LNCaP clone FGC (cell line): ENCODE results near the gene CDK6.

Experiments used
- DNase-seq: peaks from one replicate; pipeline ENCODE4 v3.0.0-alpha.2; 2011; ENCODE audit warnings: low read depth
- H3K4me3 ChIP-seq: 2 replicates; pipeline ENCODE4 v1.5.1; 2011; ENCODE audit warnings: mild to moderate bottlenecking, low read depth, low read length, control low read depth
- TF ChIP-seq, protein P1 (sequence below): IDR thresholded peaks from 2 replicates; pipeline ENCODE4 v1.5.1; 2012; ENCODE audit warnings: mild to moderate bottlenecking; ENCODE audit not compliant: control insufficient read depth, insufficient read depth; ENCODE audit errors: extremely low read depth

The CDK6 gene

DNA sequence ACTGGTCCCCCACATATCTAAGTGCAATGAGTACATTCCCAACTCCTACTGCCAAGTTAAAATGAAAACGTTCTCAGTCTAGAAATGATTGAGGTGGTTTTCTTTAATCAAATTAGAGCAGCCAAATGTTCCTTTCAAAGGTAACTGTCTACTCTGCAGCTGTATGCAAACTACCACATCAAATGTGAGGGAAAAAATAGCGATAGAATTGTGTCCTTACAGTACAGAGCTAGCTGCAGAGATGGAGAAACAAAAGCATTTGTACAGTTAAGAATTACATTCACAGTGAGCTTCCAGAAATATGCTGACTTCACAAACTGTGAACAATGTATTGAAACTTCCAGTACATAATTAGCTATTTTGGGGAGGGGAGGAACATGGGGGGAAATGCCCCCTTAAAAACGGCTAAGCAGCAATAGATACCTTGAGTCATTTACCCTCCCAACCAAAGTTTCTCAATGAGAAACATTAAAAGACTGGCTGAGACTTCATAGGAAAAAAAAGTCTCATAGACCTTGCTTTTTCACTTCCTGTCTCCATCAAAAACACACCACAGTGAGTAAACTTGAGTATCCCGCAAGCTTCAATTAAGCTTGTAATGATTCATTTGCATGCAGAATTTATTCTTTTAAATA, 22.9 kb downstream of the CDK6 start:
- DNase-seq = no peak
- no peak overlapping the region for H3K4me3 ChIP-seq
- TF ChIP-seq, protein P1, sequence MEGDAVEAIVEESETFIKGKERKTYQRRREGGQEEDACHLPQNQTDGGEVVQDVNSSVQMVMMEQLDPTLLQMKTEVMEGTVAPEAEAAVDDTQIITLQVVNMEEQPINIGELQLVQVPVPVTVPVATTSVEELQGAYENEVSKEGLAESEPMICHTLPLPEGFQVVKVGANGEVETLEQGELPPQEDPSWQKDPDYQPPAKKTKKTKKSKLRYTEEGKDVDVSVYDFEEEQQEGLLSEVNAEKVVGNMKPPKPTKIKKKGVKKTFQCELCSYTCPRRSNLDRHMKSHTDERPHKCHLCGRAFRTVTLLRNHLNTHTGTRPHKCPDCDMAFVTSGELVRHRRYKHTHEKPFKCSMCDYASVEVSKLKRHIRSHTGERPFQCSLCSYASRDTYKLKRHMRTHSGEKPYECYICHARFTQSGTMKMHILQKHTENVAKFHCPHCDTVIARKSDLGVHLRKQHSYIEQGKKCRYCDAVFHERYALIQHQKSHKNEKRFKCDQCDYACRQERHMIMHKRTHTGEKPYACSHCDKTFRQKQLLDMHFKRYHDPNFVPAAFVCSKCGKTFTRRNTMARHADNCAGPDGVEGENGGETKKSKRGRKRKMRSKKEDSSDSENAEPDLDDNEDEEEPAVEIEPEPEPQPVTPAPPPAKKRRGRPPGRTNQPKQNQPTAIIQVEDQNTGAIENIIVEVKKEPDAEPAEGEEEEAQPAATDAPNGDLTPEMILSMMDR = no peak

DNA sequence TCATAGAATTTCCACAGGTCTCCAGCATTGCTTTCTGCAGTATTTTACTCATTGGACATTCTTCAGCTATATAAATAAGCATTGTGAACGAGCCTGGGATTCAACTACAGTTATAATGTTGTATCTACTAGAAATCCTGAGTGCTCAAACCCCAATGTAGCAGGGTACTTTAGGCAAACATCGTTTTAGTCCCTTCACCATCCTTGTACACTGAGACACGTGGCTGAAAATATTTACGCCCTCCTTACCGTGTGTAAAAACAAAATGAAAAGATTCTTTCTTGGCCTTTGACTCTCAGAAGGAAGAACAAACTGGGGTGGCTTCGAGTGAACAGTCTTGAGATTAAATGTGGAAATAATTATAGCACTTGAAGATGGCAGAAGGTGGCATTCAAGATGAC, 25.2 kb downstream of the CDK6 start:
- H3K4me3 ChIP-seq = no peak overlapping the region
- DNase-seq = no peak
- TF ChIP-seq, protein P1 = no peak

DNA sequence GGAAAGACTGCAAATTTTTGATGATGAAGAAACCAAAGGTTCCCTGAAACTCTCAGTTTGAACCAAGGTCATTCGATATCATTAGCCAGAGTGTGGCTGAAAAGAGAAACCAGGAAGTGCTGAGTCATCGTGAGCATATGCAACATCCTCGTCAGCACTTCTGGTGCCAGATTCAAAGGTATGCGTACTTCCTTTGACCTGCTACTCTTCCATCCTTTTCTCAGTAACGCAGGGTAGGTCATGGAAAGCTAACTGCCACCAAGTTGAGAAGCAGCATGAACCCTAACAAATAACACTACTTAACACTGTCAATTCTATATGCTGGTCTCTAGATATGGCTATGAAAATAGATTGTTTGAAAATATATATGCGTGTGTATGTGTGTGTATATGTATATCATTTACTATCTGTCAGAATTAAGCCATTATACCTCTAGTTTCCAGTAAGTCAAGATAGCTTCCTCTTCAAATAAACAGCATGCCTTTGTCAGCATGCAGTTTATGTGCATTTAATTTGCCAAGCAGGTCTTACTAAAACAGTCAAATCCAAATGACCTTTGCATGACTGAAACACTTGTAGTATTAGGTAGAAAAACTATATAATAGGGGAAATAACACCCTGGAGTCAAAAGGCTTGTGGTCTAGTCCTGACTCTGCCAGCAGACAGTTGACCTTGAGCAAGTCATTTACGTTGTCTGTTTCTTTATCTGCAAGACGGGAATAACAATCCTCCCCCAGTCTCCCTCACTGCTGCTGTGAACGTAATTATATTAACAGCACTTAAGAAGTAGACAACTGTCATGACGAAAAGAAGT, 26.4 kb downstream of the CDK6 start:
- TF ChIP-seq, protein P1 = no peak
- H3K4me3 ChIP-seq = no peak overlapping the region
- DNase-seq = peak; percentile 65

DNA sequence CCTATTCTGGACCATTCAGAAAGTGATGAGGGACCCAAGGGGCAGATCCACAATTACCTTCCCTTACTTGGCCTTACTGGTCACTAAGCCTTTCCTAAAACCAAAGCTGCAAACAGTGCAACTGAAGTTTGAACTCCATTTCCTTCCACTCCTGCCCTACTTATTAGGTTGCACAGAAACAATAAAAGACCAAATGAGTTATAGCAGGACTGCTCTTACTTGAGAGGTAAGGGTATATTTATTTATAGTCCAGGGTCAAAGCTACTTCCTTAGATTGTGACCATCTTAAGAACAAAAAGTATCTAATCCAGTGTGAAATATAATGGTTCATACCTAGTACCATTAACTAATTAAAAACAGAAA, 27.0 kb downstream of the CDK6 start:
- TF ChIP-seq, protein P1 = no peak
- H3K4me3 ChIP-seq = no peak overlapping the region

DNA sequence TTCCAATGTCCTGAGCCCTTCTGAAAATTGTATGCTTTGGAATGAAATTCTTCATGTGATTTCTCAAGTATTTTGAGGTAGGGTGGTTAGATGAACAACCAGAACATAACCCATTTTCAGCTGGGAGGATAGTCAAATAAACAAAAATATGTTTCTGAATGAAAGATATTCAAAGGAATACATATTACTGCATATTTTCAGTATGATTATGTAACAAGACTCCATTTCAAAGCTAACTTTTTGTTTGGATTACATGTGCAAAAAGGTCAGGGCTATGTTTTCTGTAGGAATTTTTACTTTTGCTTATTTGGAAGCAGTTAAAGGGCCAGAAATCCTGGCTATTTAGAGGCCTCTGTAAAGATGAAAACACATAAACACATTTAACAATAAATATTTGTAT, 27.7 kb downstream of the CDK6 start:
- no peak for DNase-seq
- TF ChIP-seq, protein P1 = no peak
- no peak overlapping the region for H3K4me3 ChIP-seq

More for the DNA sequence above, 27.0 kb downstream of the CDK6 start:
- DNase-seq = no peak

DNA sequence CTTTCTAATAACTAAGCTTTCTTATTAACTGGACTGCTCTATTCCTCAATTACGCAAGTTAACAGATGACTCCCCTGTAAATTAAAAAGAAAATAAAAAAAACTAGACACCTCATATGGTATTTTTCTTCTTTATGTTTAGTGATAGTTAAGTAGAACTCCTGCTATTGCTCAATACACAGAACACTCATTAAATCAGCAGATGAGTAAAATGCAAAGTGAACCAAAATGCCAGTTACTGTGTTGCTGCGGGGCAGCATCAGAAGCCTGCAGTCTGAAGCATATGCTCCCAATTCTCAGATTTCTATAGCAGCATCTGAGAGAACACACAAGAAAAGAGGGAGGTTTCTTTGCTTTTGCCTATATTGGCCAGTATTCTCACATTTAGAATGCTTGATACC, 28.4 kb downstream of the CDK6 start:
- no peak for DNase-seq
- no peak overlapping the region for H3K4me3 ChIP-seq
- TF ChIP-seq, protein P1 = no peak
